Neural progenitor cell (in vitro differentiated cells): Measurements from ENCODE around the gene PATE4. TPM values are rescaled to one million over a fixed set of nuclear protein-coding genes. Genes with fewer than 3 reads are reported as not detected.

Experiments
- DNase-seq: peaks from one replicate; pipeline ENCODE4 v3.0.0-alpha.2; 2016; ENCODE audit warnings: low spot score
- H2AFZ ChIP-seq: fragments of 200-600 bp; sonication (generic); replicated peaks from 2 replicates; pipeline ENCODE4 v1.6.1; 2016; ENCODE audit warnings: antibody characterized with exemption
- H3F3A ChIP-seq: fragments of 200-600 bp; sonication (generic); 2 replicates; pipeline ENCODE4 v1.6.1; 2016; ENCODE audit warnings: antibody characterized with exemption, low read depth
- H3K27ac ChIP-seq: fragments of 200-600 bp; sonication (generic); 2 replicates; pipeline ENCODE4 v1.5.1; 2016; ENCODE audit warnings: mild to moderate bottlenecking
- H3K27me3 ChIP-seq: fragments of 200-600 bp; sonication (generic); 2 replicates; pipeline ENCODE4 v1.6.1; 2016; ENCODE audit warnings: mild to moderate bottlenecking, moderate library complexity
- H3K36me3 ChIP-seq: fragments of 200-600 bp; sonication (generic); 2 replicates; pipeline ENCODE4 v1.5.1; 2016
- H3K4me1 ChIP-seq: fragments of 200-600 bp; sonication (generic); 2 replicates; pipeline ENCODE4 v1.6.1; 2016; ENCODE audit warnings: mixed run types
- H3K4me2 ChIP-seq: fragments of 200-600 bp; sonication (generic); 2 replicates; pipeline ENCODE4 v1.6.1; 2016
- H3K4me3 ChIP-seq: fragments of 200-600 bp; sonication (generic); 2 replicates; pipeline ENCODE4 v1.5.1; 2016
- H3K79me2 ChIP-seq: fragments of 200-600 bp; sonication (generic); 2 replicates; pipeline ENCODE4 v1.6.1; 2016; ENCODE audit warnings: low read depth
- H3K9ac ChIP-seq: fragments of 200-600 bp; sonication (generic); 2 replicates; pipeline ENCODE4 v1.6.1; 2016
- H3K9me3 ChIP-seq: fragments of 200-600 bp; sonication (generic); 2 replicates; pipeline ENCODE4 v1.5.1; 2016; ENCODE audit warnings: low read depth
- H4K20me1 ChIP-seq: fragments of 200-600 bp; sonication (generic); 2 replicates; pipeline ENCODE4 v1.6.1; 2016; ENCODE audit warnings: low read depth
- H3K27ac Mint-ChIP-seq: 3 replicates; pipeline ENCODE4 v1.8.0; 2021; ENCODE audit warnings: mixed read lengths
- H3K27me3 Mint-ChIP-seq: 2 replicates; pipeline ENCODE4 v1.8.0; 2022; ENCODE audit warnings: low read depth, mild to moderate bottlenecking, inconsistent platforms, moderate library complexity, mixed read lengths; ENCODE audit not compliant: insufficient read depth
- H3K36me3 Mint-ChIP-seq: 3 replicates; pipeline ENCODE4 v1.8.0; 2021; ENCODE audit warnings: mixed read lengths
- H3K4me1 Mint-ChIP-seq: 3 replicates; pipeline ENCODE4 v1.8.0; 2021; ENCODE audit warnings: mixed read lengths
- H3K4me3 Mint-ChIP-seq: 3 replicates; pipeline ENCODE4 v1.8.0; 2021; ENCODE audit warnings: mild to moderate bottlenecking, moderate library complexity, mixed read lengths
- H3K9me3 Mint-ChIP-seq: 3 replicates; pipeline ENCODE4 v1.8.0; 2020; ENCODE audit warnings: mixed read lengths
- EZH2 ChIP-seq: fragments of 200-600 bp; sonication (generic); IDR thresholded peaks from 2 replicates; pipeline ENCODE4 v1.6.1; 2017; ENCODE audit warnings: antibody characterized with exemption, mild to moderate bottlenecking, moderate library complexity
- EZH2phosphoT487 ChIP-seq: fragments of 200-600 bp; sonication (generic); IDR thresholded peaks from 2 replicates; pipeline ENCODE4 v1.6.1; 2017; ENCODE audit warnings: antibody characterized with exemption
- total RNA-seq: library from RNA; depleted of rRNA; stranded (reverse); fragments of >200 nt; gene quantifications from 2 replicates; pipeline ENCODE4 v1.2.3, GENCODE V29; 2015; ENCODE audit warnings: low replicate concordance
- TF ChIP-seq, protein P1 (sequence below): fragments of 200-600 bp; sonication (generic); IDR thresholded peaks from 2 replicates; pipeline ENCODE4 v1.5.1; 2017; ENCODE audit warnings: antibody characterized with exemption, mild to moderate bottlenecking

PATE4 gene, protein sequence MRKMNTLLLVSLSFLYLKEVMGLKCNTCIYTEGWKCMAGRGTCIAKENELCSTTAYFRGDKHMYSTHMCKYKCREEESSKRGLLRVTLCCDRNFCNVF
- not detected in 2 replicates for total RNA-seq

DNA sequence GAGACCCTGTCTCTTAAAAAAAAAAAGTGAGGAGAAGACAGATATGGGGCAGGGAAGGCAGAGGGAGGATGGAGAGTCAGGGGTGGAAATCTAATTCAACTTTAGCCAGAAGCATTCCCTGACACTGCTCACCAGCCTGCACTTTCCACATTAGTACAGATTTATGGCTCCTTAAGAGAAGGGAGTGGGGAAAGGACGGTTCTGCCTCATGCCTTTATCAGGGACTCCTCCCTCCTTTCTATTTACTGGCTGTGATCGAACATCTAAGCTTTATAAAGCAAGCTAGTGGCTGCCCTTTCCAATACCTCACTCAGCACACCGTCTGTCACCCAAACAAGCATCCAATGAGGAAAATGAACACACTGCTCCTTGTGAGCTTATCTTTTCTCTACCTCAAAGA is at the start of gene PATE4:
Gene PATE4, plus strand, starts transcription at position 301 of the 400 bp plus-strand sequence. Its CDS starts 44 bp downstream, at position 345.
- Histone ChIP-seq H3K9ac (no peak within 1 kb of the TSS), H3F3A (no peaks in the 10 kb centered on the region)

DNA sequence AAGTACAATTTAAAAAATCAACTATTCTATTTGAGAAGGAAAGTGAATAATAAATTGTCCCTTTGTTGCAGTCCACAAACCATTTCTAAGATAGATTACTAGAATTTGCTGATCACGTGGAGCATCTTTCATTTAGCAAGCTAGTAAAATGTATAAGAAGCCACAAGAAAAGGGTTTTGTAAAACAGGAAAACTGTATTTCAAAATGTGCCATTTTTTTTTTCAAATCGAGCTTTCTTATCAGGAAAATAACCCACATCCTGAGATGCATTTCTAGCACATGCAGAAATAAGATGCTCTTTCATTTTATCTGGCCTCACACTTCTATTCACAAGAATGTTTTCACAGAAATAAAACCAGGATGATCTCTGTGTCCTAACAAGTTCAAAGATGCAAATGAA is 48.4 kb upstream of the PATE4 start:
- H3K36me3 Mint-ChIP-seq: no peaks in the 10 kb centered on the region
- no peak for DNase-seq
- Histone ChIP-seq H3K4me2 (no peak overlapping the region), H3K4me1 (no peaks in the 10 kb centered on the region), H2AFZ (no peak overlapping the region), H3K9me3 (no peaks in the 10 kb centered on the region), H3K9ac (no peak overlapping the region), H3K27me3 (no peaks in the 10 kb centered on the region), H3K27ac (no peak overlapping the region), H4K20me1 (no peaks in the 10 kb centered on the region), H3K79me2 (no peaks in the 10 kb centered on the region), H3F3A (no peaks in the 10 kb centered on the region), H3K36me3 (no peaks in the 10 kb centered on the region), H3K4me3 (no peak overlapping the region)
- peaks cover 5% of the 10 kb centered on the region for H3K27me3 Mint-ChIP-seq
- H3K27ac Mint-ChIP-seq: no peak overlapping the region
- H3K4me1 Mint-ChIP-seq: no peaks in the 10 kb centered on the region
- peaks cover 9% of the 10 kb centered on the region for H3K9me3 Mint-ChIP-seq
- H3K4me3 Mint-ChIP-seq: no peak overlapping the region
- TF ChIP-seq, protein P1, sequence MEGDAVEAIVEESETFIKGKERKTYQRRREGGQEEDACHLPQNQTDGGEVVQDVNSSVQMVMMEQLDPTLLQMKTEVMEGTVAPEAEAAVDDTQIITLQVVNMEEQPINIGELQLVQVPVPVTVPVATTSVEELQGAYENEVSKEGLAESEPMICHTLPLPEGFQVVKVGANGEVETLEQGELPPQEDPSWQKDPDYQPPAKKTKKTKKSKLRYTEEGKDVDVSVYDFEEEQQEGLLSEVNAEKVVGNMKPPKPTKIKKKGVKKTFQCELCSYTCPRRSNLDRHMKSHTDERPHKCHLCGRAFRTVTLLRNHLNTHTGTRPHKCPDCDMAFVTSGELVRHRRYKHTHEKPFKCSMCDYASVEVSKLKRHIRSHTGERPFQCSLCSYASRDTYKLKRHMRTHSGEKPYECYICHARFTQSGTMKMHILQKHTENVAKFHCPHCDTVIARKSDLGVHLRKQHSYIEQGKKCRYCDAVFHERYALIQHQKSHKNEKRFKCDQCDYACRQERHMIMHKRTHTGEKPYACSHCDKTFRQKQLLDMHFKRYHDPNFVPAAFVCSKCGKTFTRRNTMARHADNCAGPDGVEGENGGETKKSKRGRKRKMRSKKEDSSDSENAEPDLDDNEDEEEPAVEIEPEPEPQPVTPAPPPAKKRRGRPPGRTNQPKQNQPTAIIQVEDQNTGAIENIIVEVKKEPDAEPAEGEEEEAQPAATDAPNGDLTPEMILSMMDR: no peak
- TF ChIP-seq EZH2phosphoT487 (no peak), EZH2 (no peak)

More for the DNA sequence above, at the start of gene PATE4:
- Histone ChIP-seq H3K79me2 (no peaks in the 10 kb centered on the region), H3K27me3 (no peaks in the 10 kb centered on the region), H3K4me2 (no peak within 1 kb of the TSS), H3K9me3 (no peaks in the 10 kb centered on the region), H4K20me1 (no peaks in the 10 kb centered on the region), H3K4me1 (no peaks in the 10 kb centered on the region), H3K4me3 (no peak within 1 kb of the TSS), H2AFZ (peak within 1 kb of the TSS; percentile 42), H3K36me3 (no peaks in the 10 kb centered on the region), H3K27ac (no peak within 1 kb of the TSS)
- H3K9me3 Mint-ChIP-seq: no peaks in the 10 kb centered on the region
- no peak for DNase-seq
- H3K27me3 Mint-ChIP-seq: peaks cover 3% of the 10 kb centered on the region
- H3K36me3 Mint-ChIP-seq: no peaks in the 10 kb centered on the region
- no peaks in the 10 kb centered on the region for H3K4me1 Mint-ChIP-seq
- H3K27ac Mint-ChIP-seq: no peak within 1 kb of the TSS
- H3K4me3 Mint-ChIP-seq: no peak within 1 kb of the TSS
- TF ChIP-seq, protein P1: no peak
- no peak for TF ChIP-seq EZH2
- no peak for TF ChIP-seq EZH2phosphoT487

DNA sequence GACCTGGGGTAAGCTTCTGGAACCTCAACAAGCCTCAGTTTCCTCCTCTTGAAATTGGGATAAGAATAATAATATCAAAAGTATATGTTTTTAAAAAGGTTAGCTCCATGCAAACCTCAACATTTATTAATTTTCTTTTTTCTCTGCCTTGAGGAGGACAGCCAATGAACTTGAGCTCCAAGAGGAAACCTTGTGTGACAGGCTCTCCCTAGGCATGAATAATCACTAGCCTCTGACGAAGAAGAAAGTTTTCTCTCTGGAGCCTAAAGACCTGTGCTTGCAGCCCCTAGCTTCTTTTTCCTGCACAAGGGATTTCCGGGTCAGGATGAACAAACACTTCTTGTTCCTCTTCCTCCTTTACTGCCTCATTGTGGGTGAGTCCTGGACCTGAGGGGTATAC is 45.3 kb upstream of the PATE4 start, which contains the start of gene PATE3:
Gene PATE3, plus strand, starts transcription at position 301 of the 400 bp plus-strand sequence. Its CDS starts 25 bp downstream, at position 326.
- no peak within 1 kb of the TSS for H3K9ac ChIP-seq
- Mint-ChIP-seq H3K27me3 (peaks cover 5% of the 10 kb centered on the region), H3K4me3 (no peak within 1 kb of the TSS), H3K27ac (no peak within 1 kb of the TSS), H3K36me3 (no peaks in the 10 kb centered on the region), H3K9me3 (no peaks in the 10 kb centered on the region), H3K4me1 (no peaks in the 10 kb centered on the region)
- H3K36me3 ChIP-seq: no peaks in the 10 kb centered on the region
- no peak within 1 kb of the TSS for H3K4me2 ChIP-seq
- H3K9me3 ChIP-seq: no peaks in the 10 kb centered on the region
- no peaks in the 10 kb centered on the region for H4K20me1 ChIP-seq
- no peaks in the 10 kb centered on the region for H3K27me3 ChIP-seq
- no peak within 1 kb of the TSS for H3K27ac ChIP-seq
- TF ChIP-seq EZH2phosphoT487 (no peak), EZH2 (no peak)
- TF ChIP-seq, protein P1: no peak
- H2AFZ ChIP-seq: no peak within 1 kb of the TSS
- H3F3A ChIP-seq: no peaks in the 10 kb centered on the region
- no peak for DNase-seq
- no peaks in the 10 kb centered on the region for H3K4me1 ChIP-seq
- H3K4me3 ChIP-seq: no peak within 1 kb of the TSS
- no peaks in the 10 kb centered on the region for H3K79me2 ChIP-seq
